Calu3 (cell line): ENCODE measurements around the gene VWA1. TPM values are rescaled to one million over a fixed set of nuclear protein-coding genes. Genes with fewer than 3 reads are reported as not detected.
"Not testable (repeated sequence)": the region's sequence is repeated elsewhere in the genome, so short reads cannot be mapped to it uniquely, and the experiment has no call there.

Experiments
- BruUV-seq: library from RNA; stranded (reverse); fragments of 400-500 nt; replicated peaks from 2 replicates; lab custom pipeline; 2021; lab: Mats Ljungman, UMichigan
- CTCF ChIA-PET: fragments of 300-600 bp; sonication (Branson Sonifier 250); formaldehyde crosslinking; loops from one replicate; lab custom pipeline; 2022; ENCODE audit warnings: antibody characterized with exemption; lab: Charles Lee
- DNase-seq: peaks from one replicate; pipeline ENCODE4 v3.0.0; 2022
- H3K27ac Mint-ChIP-seq: one replicate; pipeline ENCODE4 v1.8.0; 2022; ENCODE audit warnings: mixed read lengths; ENCODE audit not compliant: unreplicated experiment
- H3K27me3 Mint-ChIP-seq: one replicate; pipeline ENCODE4 v1.8.0; 2022; ENCODE audit warnings: mixed read lengths; ENCODE audit not compliant: unreplicated experiment
- H3K36me3 Mint-ChIP-seq: one replicate; pipeline ENCODE4 v1.8.0; 2022; ENCODE audit warnings: mild to moderate bottlenecking, moderate library complexity, mixed read lengths; ENCODE audit not compliant: insufficient read depth, unreplicated experiment
- H3K4me1 Mint-ChIP-seq: one replicate; pipeline ENCODE4 v1.8.0; 2022; ENCODE audit warnings: mild to moderate bottlenecking, low read depth, mixed read lengths; ENCODE audit not compliant: unreplicated experiment
- H3K4me3 Mint-ChIP-seq: one replicate; pipeline ENCODE4 v1.8.0; 2022; ENCODE audit warnings: mild to moderate bottlenecking, low read depth, moderate library complexity, mixed read lengths; ENCODE audit not compliant: unreplicated experiment
- H3K9me3 Mint-ChIP-seq: one replicate; pipeline ENCODE4 v1.8.0; 2022; ENCODE audit warnings: low read depth, mixed read lengths; ENCODE audit not compliant: unreplicated experiment
- CTCF ChIP-seq: fragments of 200-600 bp; IDR thresholded peaks from one replicate; pipeline ENCODE4 v1.8.0; 2022; ENCODE audit warnings: antibody characterized with exemption; ENCODE audit not compliant: unreplicated experiment
- intact Hi-C: fragments of 100-400 bp; cut with micrococcal nuclease; formaldehyde crosslinking; loops from one replicate; pipeline ENCODE4 v1.10.0; 2022; ENCODE audit not compliant: unreplicated experiment
- total RNA-seq: library from RNA; stranded (reverse); gene quantifications from 2 replicates; pipeline ENCODE4 v1.2.3, GENCODE V29; 2022

The VWA1 gene
- total RNA-seq, 1 experiment from 2014 or later, result 78.9 TPM

GRCh38 chr1:1459156-1459555, 23.7 kb downstream of the VWA1 start:
- H3K27ac Mint-ChIP-seq, DNase-seq, H3K27me3 Mint-ChIP-seq, intact Hi-C loops, H3K9me3 Mint-ChIP-seq, BruUV-seq, H3K4me3 Mint-ChIP-seq, H3K4me1 Mint-ChIP-seq, H3K36me3 Mint-ChIP-seq: not testable (repeated sequence)
- CTCF ChIA-PET, result interaction anchor here (0.7 kb wide), 1 partner anchor 76 kb away, joined by 3 read pairs; no protein-coding TSS in a partner anchor

GRCh38 chr1:1459711-1460110, 24.2 kb downstream of the VWA1 start:
- CTCF ChIA-PET, H3K4me1 Mint-ChIP-seq, H3K9me3 Mint-ChIP-seq, intact Hi-C loops, H3K27me3 Mint-ChIP-seq, H3K4me3 Mint-ChIP-seq, H3K36me3 Mint-ChIP-seq, DNase-seq, H3K27ac Mint-ChIP-seq, BruUV-seq: not testable (repeated sequence)

DNA sequence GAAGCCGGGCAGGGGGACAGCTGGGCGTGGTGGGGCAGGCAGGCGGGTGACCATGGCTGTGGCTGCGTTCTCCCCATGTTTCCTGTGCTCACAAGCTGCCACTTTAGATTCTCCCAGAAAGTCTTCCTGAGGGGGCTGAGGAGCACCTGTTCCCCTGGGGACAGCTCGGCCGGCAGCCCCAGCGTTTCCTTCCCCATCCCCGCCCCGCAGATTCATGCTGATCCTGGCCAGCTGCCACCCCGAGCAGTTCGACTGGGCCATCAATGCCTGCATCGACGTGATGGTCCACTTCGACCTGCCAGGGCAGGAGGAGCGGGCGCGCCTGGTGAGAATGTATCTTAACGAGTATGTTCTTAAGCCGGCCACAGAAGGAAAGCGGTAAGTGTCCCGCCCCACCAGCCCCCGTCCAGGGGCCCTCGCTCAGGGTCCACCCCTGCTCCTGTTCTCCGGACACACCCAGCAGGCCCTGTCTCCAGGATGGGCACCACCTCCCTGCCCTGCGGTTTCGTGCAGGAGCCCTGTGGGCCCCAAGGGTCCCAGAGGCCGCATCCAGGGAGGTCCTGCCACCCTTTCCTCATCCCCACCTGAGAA, 25.1 kb downstream of the VWA1 start:
- no peaks in the 10 kb centered on the region for H3K36me3 Mint-ChIP-seq
- DNase-seq, result no peak
- no peaks in the 10 kb centered on the region for H3K4me1 Mint-ChIP-seq
- no peak overlapping the region for H3K27ac Mint-ChIP-seq
- no peak overlapping the region for H3K4me3 Mint-ChIP-seq
- H3K9me3 Mint-ChIP-seq, result no peaks in the 10 kb centered on the region
- TF ChIP-seq CTCF, result no peak
- BruUV-seq, result no TSS peak
- intact Hi-C loops, result no loop called here
- CTCF ChIA-PET, result no interaction called here
- H3K27me3 Mint-ChIP-seq, result no peaks in the 10 kb centered on the region

- Mint-ChIP-seq H3K9me3 (no peaks in the 10 kb centered on the region), H3K4me3 (no peak overlapping the region), H3K27ac (no peak overlapping the region), H3K4me1 (no peaks in the 10 kb centered on the region), H3K36me3 (no peaks in the 10 kb centered on the region), H3K27me3 (no peaks in the 10 kb centered on the region)
- no TSS peak for BruUV-seq
- no peak for DNase-seq
- intact Hi-C loops, result no loop called here
- no peak for TF ChIP-seq CTCF
- CTCF ChIA-PET, result no interaction called here
These were observed 26.3 kb downstream of the VWA1 start for GRCh38 chr1:1461721-1462317.

GRCh38 chr1:1462318-1462966, 27.0 kb downstream of the VWA1 start:
- intact Hi-C loops, result no loop called here
- no peaks in the 10 kb centered on the region for H3K4me1 Mint-ChIP-seq
- no peaks in the 10 kb centered on the region for H3K27me3 Mint-ChIP-seq
- H3K4me3 Mint-ChIP-seq, result no peak overlapping the region
- no TSS peak for BruUV-seq
- no peak for DNase-seq
- H3K9me3 Mint-ChIP-seq, result no peaks in the 10 kb centered on the region
- no peaks in the 10 kb centered on the region for H3K36me3 Mint-ChIP-seq
- no peak for TF ChIP-seq CTCF
- H3K27ac Mint-ChIP-seq, result no peak overlapping the region
- CTCF ChIA-PET, result no interaction called here
